Mesenchymal stem cell (in vitro differentiated cells and primary cell): ENCODE results near the gene SRGAP2B.
"Not testable (repeated sequence)": the region's sequence is repeated elsewhere in the genome, so short reads cannot be mapped to it uniquely, and the experiment has no call there.

Source experiments
- DNase-seq: peaks from one replicate; pipeline ENCODE4 v3.0.0-alpha.2; 2013
- H2AFZ ChIP-seq: one replicate; pipeline ENCODE4 v1.6.1; 2013; ENCODE audit warnings: low read depth, mild to moderate bottlenecking, control low read depth, inconsistent platforms, low read length, moderate library complexity
- H2AK5ac ChIP-seq: 2 replicates; pipeline ENCODE4 v1.6.1; 2013; ENCODE audit warnings: low read length, moderate library complexity, mild to moderate bottlenecking, inconsistent platforms; ENCODE audit not compliant: severe bottlenecking
- H2BK120ac ChIP-seq: one replicate; pipeline ENCODE4 v1.6.1; 2013; ENCODE audit warnings: low read depth, mild to moderate bottlenecking, inconsistent platforms, low read length, moderate library complexity
- H2BK12ac ChIP-seq, 2 experiments: one replicate each; pipeline ENCODE4 v1.6.1; 2013; ENCODE audit warnings: inconsistent platforms in 2 of 2, low read length in 2 of 2, mild to moderate bottlenecking in 2 of 2, moderate library complexity in 2 of 2, control low read depth in 1 of 2
- H2BK15ac ChIP-seq: one replicate; pipeline ENCODE4 v1.6.1; 2013; ENCODE audit warnings: mild to moderate bottlenecking, low read depth, inconsistent platforms; ENCODE audit not compliant: poor library complexity, severe bottlenecking
- H2BK5ac ChIP-seq: 2 replicates; pipeline ENCODE4 v1.6.1; 2013; ENCODE audit warnings: low read depth, mild to moderate bottlenecking, low read length, control low read depth, inconsistent platforms; ENCODE audit not compliant: poor library complexity, severe bottlenecking
- H3K14ac ChIP-seq, 2 experiments: one replicate each; pipeline ENCODE4 v1.6.1; 2013; ENCODE audit warnings: inconsistent platforms in 2 of 2, low read length in 2 of 2, control low read depth in 1 of 2, mild to moderate bottlenecking in 1 of 2, moderate library complexity in 1 of 2
- H3K18ac ChIP-seq, 2 experiments: one replicate each; pipeline ENCODE4 v1.6.1; 2013; ENCODE audit warnings: inconsistent platforms in 2 of 2, low read length in 2 of 2, control low read depth in 1 of 2, low read depth in 1 of 2, mild to moderate bottlenecking in 1 of 2
- H3K23ac ChIP-seq, 2 experiments: one replicate each; pipeline ENCODE4 v1.6.1; 2013; ENCODE audit warnings: inconsistent platforms in 2 of 2, low read length in 2 of 2, mild to moderate bottlenecking in 2 of 2, moderate library complexity in 2 of 2, control low read depth in 1 of 2
- H3K27ac ChIP-seq: 2 replicates; pipeline ENCODE4 v1.5.1; 2013; ENCODE audit warnings: mild to moderate bottlenecking, moderate library complexity, low read length, control low read depth, inconsistent platforms; ENCODE audit not compliant: poor library complexity, severe bottlenecking
- H3K27me3 ChIP-seq, 2 experiments: 2 replicates each; pipeline versions ENCODE4 v1.6.1 to v1.7.0; 2013; ENCODE audit warnings: low read length in 2 of 2, mild to moderate bottlenecking in 2 of 2, moderate library complexity in 2 of 2, control low read depth in 1 of 2, inconsistent platforms in 1 of 2; ENCODE audit not compliant: control insufficient read depth in 1 of 2, insufficient read depth in 1 of 2
- H3K36me3 ChIP-seq, 2 experiments: 2 replicates each; pipeline versions ENCODE4 v1.6.1 to v1.7.0; 2013; ENCODE audit warnings: low read length in 2 of 2, control low read depth in 1 of 2, inconsistent platforms in 1 of 2, low read depth in 1 of 2, mild to moderate bottlenecking in 1 of 2; ENCODE audit not compliant: insufficient read depth in 2 of 2, control insufficient read depth in 1 of 2
- H3K4ac ChIP-seq, 2 experiments: one replicate each; pipeline ENCODE4 v1.6.1; 2013; ENCODE audit warnings: inconsistent platforms in 2 of 2, low read length in 2 of 2, mild to moderate bottlenecking in 2 of 2, moderate library complexity in 2 of 2, control low read depth in 1 of 2, low read depth in 1 of 2
- H3K4me1 ChIP-seq: 2 replicates; pipeline ENCODE4 v1.6.1; 2013; ENCODE audit warnings: low read depth, low read length, control low read depth; ENCODE audit not compliant: control insufficient read depth, insufficient read depth
- H3K4me2 ChIP-seq: 2 replicates; pipeline ENCODE4 v1.6.1; 2013; ENCODE audit warnings: low read length, mild to moderate bottlenecking, inconsistent platforms; ENCODE audit not compliant: poor library complexity, severe bottlenecking
- H3K4me3 ChIP-seq, 2 experiments: 2 replicates each; pipeline versions ENCODE4 v1.5.1 to v1.7.0; 2013; ENCODE audit warnings: low read length in 2 of 2, mild to moderate bottlenecking in 2 of 2, control low read depth in 1 of 2, low read depth in 1 of 2; ENCODE audit not compliant: insufficient read depth in 1 of 2
- H3K79me1 ChIP-seq: replicated peaks from 2 replicates; pipeline ENCODE4 v1.6.1; 2013; ENCODE audit warnings: mild to moderate bottlenecking, control low read depth, low read length, inconsistent platforms; ENCODE audit not compliant: poor library complexity, severe bottlenecking
- H3K9ac ChIP-seq: 2 replicates; pipeline ENCODE4 v1.7.0; 2013; ENCODE audit warnings: mild to moderate bottlenecking, low read length, moderate library complexity
- H3K9me3 ChIP-seq: 2 replicates; pipeline ENCODE4 v1.7.0; 2013; ENCODE audit warnings: mild to moderate bottlenecking, low read length; ENCODE audit not compliant: control insufficient read depth
- H4K8ac ChIP-seq: one replicate; pipeline ENCODE4 v1.6.1; 2013; ENCODE audit warnings: inconsistent platforms, mild to moderate bottlenecking, low read length, moderate library complexity
- H4K91ac ChIP-seq: one replicate; pipeline ENCODE4 v1.6.1; 2013; ENCODE audit warnings: mild to moderate bottlenecking, low read length, inconsistent platforms
- WGBS: methylation state at CpG from one replicate; pipeline ENCODE4 v1.1.7; 2013; ENCODE audit warnings: mixed read lengths; 5-methylcytosine and 5-hydroxymethylcytosine counted together

SRGAP2B gene

DNA sequence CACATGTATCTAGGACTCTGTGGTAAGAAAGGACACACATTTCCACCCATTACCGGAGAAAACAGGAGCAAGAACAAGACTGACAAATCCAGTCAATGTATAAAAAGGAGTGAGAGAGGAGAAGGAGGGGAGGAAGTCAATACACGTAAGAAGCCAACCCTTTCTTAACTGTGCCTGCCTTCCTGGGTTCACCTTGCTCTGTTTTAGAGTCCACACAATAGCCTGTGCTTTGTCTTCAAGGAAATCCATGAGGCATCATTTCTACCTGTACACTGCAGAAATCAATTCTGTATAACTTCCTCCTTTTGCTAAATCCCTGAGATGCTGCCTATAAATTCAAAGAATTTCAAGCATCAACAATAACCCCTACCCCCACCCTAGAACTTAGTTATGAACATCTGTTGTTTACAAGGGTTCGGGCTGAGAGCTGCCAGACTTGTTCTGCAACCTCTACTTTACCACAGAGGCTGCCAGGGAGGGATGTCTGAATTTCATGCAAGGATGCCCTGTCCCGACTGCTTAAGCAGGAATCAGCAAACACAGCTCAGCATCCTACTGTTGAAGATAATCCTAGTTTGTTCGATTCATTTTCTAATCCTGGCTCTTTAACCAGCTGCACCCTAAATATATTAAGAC, 115.0 kb downstream of the SRGAP2B start:
- H2AFZ ChIP-seq, H3K4me1 ChIP-seq, H4K91ac ChIP-seq, DNase-seq, H2AK5ac ChIP-seq, H2BK12ac ChIP-seq, H3K4me2 ChIP-seq, H2BK5ac ChIP-seq, H3K79me1 ChIP-seq, H2BK15ac ChIP-seq, H4K8ac ChIP-seq, H3K36me3 ChIP-seq, H2BK120ac ChIP-seq, H3K18ac ChIP-seq, H3K27ac ChIP-seq, H3K4ac ChIP-seq, H3K23ac ChIP-seq, H3K14ac ChIP-seq, H3K9ac ChIP-seq, H3K27me3 ChIP-seq, H3K4me3 ChIP-seq, H3K9me3 ChIP-seq: not testable (repeated sequence)
- no CpG with 5 or more reads among the region's 5 CpGs for WGBS

DNA sequence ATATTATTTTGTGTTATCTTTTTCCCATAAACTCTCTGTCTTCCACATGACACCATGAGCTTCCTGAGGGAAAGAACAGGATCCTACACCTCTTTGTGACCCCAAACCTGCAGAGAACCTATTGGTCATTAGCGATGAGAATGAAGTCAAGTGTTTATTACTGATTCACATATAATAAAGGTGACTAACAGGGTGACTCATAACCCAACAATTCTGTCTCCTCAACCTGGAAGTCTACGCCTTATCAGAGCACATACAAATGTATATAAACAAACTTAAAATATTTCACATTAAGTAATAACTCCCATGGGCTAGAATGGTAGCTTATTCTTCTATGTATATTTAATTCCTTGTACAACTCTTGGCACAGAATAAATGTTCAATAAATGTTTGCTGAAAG, 117.3 kb downstream of the SRGAP2B start:
- WGBS: no CpG with 5 or more reads among the region's 2 CpGs
- H3K9ac ChIP-seq, H3K18ac ChIP-seq: not testable (repeated sequence)

DNA sequence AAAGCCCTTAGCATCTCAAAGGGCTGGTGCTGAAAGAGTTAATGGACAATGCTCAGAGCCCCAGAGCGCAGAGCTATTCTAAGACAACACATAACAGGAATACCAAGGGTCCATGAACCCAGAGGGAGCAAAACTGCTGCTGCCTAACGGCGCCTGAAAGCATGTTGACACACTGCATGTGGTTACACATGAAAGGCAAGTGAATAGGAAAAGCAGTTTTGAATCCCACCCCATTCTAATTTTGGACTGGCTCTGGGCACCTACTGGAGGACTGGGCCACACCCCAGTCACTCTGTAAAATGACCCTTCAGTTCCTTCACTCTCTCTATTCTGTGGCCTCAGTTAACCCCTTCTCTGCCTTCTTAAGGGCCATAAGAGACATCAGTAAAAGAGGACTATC, 123.2 kb downstream of the SRGAP2B start:
- not testable (repeated sequence) for H3K23ac ChIP-seq, H2AFZ ChIP-seq, H2BK120ac ChIP-seq, H3K14ac ChIP-seq, H2AK5ac ChIP-seq, H3K36me3 ChIP-seq, DNase-seq, H3K4me3 ChIP-seq, H2BK5ac ChIP-seq, H3K27ac ChIP-seq, H2BK15ac ChIP-seq, H4K91ac ChIP-seq, H3K4me2 ChIP-seq, H3K9me3 ChIP-seq, H3K27me3 ChIP-seq, H4K8ac ChIP-seq, H3K4me1 ChIP-seq, H2BK12ac ChIP-seq, H3K18ac ChIP-seq, H3K9ac ChIP-seq, H3K4ac ChIP-seq, H3K79me1 ChIP-seq
- WGBS: no CpG with 5 or more reads among the region's 3 CpGs

More for the DNA sequence above, 117.3 kb downstream of the SRGAP2B start:
- H2AK5ac ChIP-seq, H3K79me1 ChIP-seq, H3K4ac ChIP-seq, H4K91ac ChIP-seq, H3K27me3 ChIP-seq, H3K4me2 ChIP-seq, H3K14ac ChIP-seq, H2AFZ ChIP-seq, H2BK5ac ChIP-seq, H3K27ac ChIP-seq, H3K23ac ChIP-seq, H3K4me1 ChIP-seq, H2BK15ac ChIP-seq, DNase-seq, H3K9me3 ChIP-seq, H2BK120ac ChIP-seq, H3K4me3 ChIP-seq, H4K8ac ChIP-seq, H2BK12ac ChIP-seq, H3K36me3 ChIP-seq: not testable (repeated sequence)

DNA sequence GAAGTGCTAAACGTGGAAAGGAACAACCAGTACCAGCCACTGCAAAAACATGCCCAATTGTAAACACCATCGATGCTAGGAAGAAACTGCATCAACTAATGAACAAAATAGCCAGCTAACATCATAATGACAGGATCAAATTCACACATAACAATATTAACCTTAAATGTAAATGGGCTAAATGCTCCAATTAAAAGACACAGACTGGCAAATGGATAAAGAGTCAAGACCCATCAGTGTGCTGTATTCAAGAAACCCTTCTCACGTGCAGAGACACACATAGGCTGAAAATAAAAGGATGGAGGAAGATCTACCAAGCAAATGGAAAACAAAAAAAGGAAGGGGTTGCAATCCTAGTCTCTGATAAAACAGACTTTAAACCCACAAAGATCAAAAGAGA, 128.6 kb downstream of the SRGAP2B start:
- not testable (repeated sequence) for H3K18ac ChIP-seq, H3K79me1 ChIP-seq, H3K27me3 ChIP-seq, H4K8ac ChIP-seq, H4K91ac ChIP-seq, H3K36me3 ChIP-seq, H3K14ac ChIP-seq, H2AFZ ChIP-seq, H3K4me3 ChIP-seq, H2AK5ac ChIP-seq, H3K23ac ChIP-seq, DNase-seq, H2BK12ac ChIP-seq, H3K9me3 ChIP-seq, H3K4ac ChIP-seq, H3K4me1 ChIP-seq, H3K27ac ChIP-seq, H2BK120ac ChIP-seq, H3K4me2 ChIP-seq, H2BK5ac ChIP-seq, H3K9ac ChIP-seq, H2BK15ac ChIP-seq
- 50% methylated on average over 1 of the region's 3 CpGs for WGBS
